Activated CD4-positive, CD25-positive, alpha-beta regulatory T cell (primary cell): ENCODE data around the gene RNF152.

Experiments used
- DNase-seq, 4 experiments: peaks; one replicate each; lab custom pipeline; 2025; lab: John Stamatoyannopoulos, UW

The RNF152 gene, protein sequence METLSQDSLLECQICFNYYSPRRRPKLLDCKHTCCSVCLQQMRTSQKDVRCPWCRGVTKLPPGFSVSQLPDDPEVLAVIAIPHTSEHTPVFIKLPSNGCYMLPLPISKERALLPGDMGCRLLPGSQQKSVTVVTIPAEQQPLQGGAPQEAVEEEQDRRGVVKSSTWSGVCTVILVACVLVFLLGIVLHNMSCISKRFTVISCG

GRCh38 chr18:61892683-61893308 lies at the start of gene RNF152:
Gene RNF152, minus strand, starts transcription at chr18:61893007. Its CDS starts 76,544 bp downstream, at chr18:61816463.
- no peak for DNase-seq

GRCh38 chr18:61941948-61942471 lies 49.2 kb upstream of the RNF152 start:
- no peak for DNase-seq

GRCh38 chr18:61939046-61939674 lies 46.4 kb upstream of the RNF152 start:
- no peak for DNase-seq

- DNase-seq, result no peak
Observed at GRCh38 chr18:61935362-61935761, 42.6 kb upstream of the RNF152 start.

GRCh38 chr18:61931654-61932379 lies 39.0 kb upstream of the RNF152 start:
- DNase-seq, result no peak

DNA sequence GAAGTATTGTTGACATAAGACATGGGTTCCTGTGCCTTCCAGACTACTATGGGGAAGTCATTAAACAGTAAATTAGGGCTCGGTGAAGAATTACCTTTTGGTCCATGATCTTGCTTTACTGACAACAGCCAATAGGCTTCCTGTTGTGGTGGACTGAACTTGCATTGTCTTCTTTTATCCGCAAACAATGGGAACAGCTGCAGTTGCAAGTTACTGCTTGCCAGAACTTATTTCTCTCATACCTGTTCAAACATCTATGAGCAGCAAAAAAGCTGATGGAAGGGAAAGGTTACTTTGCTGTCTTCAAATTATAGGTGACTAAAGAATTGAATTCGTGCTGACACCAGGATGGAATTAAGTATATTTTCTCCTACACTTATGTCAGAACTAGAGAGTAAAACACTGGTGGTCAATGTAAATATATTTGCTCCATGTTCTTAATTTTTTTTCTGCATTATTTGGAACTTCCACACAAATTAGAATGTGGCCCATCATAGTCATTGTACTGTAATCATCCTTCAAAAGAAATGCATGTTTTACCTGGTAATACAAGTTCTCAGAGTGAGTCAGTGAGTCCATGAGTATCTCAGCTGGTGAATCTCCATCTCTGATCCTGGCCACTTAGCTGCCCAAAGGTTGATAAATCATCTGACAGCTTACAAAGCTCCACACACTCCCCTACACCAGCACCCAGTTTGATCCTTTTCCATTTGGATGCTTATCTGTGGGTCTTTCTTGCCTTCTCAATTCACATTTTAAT lies 37.3 kb upstream of the RNF152 start:
- DNase-seq, result no peak

DNA sequence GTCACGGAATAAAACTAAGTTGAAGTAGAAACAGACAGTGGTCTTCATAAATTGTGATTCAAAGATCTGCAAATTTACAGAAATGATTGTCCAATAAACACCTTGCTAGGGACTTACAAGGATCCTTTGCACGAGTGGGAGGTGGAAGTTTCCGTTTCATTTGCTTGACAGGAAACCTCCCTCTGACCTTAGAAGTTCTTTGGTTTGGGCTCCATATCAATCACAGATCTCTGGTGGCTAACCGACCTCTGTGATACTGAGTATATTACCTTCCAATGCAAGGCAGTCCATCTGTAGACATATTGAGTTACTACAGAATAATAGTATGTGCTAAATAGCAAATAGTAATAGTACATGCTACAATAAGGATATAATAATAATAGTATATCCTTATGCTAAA lies 33.7 kb upstream of the RNF152 start:
- DNase-seq, result no peak

- DNase-seq, result no peak
Observed at GRCh38 chr18:61924550-61924949, 31.7 kb upstream of the RNF152 start.

- DNase-seq, result no peak
Observed at GRCh38 chr18:61922435-61922834, 29.6 kb upstream of the RNF152 start.

DNA sequence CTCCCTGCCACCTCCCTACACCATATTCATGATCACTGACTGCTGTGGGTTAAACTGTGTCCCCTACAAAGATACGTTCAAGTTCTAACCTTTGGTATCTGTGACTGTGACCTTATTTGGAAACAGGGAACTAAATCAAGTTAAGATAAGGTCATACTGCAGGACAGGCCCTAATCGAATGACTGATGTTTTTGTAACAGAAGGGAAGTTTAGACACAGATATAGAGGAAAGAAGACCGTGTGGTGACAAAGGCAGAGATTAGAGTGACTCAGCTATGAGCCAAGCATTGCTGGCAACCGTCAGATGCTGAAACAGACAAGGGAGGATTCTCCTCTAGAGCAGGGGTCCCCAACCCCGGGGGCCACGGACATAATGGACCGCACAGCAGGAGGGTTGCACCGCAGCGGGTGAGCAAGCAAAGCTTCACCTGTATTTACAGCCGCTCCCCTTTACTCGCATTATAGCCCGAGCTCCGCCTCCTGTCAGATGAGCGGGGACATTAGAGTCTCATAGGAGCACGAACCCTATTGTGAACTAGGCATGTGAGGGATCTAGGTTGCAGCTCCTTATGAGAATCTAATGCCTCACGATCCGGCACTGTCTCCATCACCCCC lies 28.9 kb upstream of the RNF152 start:
- no peak for DNase-seq

- DNase-seq, result no peak
Observed at GRCh38 chr18:61917818-61918217, 25.0 kb upstream of the RNF152 start.

DNA sequence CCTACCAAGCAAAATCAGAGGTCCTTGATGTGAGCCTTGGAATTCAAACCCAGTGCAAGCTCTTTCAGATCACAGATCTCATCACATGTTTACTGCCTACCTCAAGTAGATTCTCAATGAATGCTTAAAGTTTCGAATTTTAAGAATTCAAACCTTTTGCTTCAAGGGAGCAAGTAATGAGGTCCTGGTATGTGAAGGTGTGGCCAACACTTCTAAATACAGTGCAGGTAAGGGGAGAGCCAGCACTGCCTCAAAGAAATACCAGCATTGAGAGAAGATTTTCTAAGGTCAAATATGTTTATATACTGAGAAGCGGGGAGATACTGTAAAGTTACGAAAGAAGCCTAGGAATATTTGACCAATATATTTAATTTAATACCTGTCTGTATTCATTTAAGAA lies 19.7 kb upstream of the RNF152 start:
- DNase-seq, result no peak

- DNase-seq, result no peak
Observed at GRCh38 chr18:61910101-61910500, 17.3 kb upstream of the RNF152 start.

DNA sequence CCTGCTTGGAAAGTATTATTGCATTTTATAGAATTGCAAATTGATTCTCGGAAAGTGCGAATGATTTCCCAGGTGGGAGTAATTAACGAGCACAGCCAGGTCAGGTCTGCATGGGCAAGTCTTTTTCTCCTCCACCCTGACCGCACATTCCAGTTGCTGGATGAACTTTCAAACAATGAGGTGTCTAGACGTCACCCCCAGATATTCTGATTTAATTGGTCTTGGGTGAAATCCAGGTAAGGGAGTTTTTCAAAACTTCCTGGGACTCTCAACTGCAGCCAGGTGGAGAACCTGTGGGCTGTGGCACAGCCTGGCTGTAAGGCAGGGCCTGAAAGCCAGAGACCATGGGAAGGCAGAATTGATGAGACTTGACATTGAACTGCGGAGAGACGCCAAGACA lies 15.9 kb upstream of the RNF152 start:
- no peak for DNase-seq

- peak in 1 of 4 experiments; percentile 4 for DNase-seq
Observed at GRCh38 chr18:61901323-61901986, 8.6 kb upstream of the RNF152 start.

DNA sequence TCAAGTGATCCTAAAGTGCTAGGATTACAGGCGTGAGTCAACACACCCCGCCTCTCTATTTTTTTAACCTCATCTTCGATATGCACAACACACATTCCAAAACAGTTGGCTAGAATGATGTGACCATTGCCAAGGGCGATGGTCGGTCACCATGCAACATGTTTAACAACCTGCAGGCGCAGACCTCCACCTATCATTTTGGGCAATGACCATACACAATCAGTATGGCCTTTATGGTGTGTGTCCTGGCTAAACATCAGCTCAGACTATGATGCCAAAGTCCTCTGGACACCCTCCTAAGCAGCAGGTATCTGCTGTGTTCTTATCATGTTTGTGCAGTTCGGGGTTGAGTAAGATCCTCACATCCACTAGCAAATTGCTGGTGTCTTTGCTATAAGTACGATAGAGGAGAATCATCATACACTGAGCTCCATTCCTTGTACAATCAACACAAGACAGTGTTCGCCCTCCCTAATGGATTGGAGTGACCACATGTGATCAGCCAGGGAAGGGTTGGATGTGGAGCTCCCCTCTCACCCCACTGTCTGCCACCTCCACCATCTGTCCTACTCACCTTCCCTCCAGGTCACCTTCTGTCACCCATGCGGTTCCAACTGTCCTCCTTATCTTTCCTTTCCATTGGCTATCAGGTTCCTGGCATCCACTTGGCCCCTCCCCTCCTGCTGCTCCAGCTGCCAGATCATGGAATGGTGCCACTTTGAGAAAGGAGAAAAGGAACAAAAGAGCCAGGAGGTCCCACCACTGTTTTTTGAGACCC lies 7.9 kb upstream of the RNF152 start:
- DNase-seq, result no peak

DNA sequence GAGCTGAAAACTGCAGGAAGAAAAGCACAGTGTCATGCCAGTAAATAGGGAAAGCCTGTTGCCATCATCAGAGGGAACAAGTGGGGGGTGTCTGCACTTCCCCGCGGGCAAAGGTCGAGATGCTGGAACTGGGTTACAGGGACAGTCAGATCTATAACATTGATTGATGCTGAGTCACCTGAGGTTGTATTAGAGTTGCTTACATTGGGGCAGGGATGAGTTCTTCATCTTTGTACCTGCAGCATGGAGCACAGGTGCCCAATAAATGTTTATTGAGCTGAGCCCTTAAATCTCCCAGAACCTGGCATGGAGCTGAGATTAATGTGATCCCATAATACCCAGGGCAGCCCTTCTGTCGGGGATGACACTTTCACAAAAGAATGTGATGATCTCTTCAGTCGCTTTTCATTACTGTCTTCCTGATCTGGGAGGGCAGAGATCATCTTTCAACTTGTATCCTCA lies 5.9 kb upstream of the RNF152 start:
- no peak for DNase-seq

- no peak for DNase-seq
Observed at GRCh38 chr18:61896757-61897156, 4.0 kb upstream of the RNF152 start.

DNA sequence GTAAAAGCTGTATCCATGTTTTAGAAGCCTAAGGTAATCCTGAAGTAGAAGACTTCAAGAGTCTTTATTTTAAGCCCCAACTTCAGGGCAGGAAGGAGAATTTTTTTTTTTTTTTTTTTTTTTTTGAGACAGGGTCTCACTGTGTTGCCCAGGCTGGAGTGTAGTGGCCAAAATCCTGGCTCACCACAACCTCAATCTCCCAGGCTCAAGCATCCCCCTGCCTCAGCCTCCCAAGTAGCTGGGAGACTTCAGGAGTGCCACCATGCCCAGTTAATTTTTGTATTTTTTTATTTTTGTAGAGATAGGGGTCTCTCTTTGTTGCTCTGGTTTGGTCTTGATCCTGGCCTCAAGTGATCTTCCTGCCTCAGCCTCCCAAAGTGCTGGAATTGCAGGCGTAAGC lies 3.3 kb upstream of the RNF152 start:
- no peak for DNase-seq
